GM06990 (cell line): ENCODE data around the gene STKLD1.

Experiments
- DNase-seq: peaks from one replicate; pipeline ENCODE4 v3.0.0-alpha.2; 2011; ENCODE audit not compliant: insufficient read length; ENCODE audit errors: extremely low read depth
- H3K27me3 ChIP-seq: replicated peaks from 2 replicates; pipeline ENCODE4 v1.6.0; 2011; ENCODE audit warnings: low read length; ENCODE audit not compliant: control insufficient read depth, insufficient read depth
- H3K36me3 ChIP-seq: 2 replicates; pipeline ENCODE4 v1.5.1; 2011; ENCODE audit warnings: low read length; ENCODE audit not compliant: control insufficient read depth, insufficient read depth
- H3K4me3 ChIP-seq: replicated peaks from 2 replicates; pipeline ENCODE4 v1.5.1; 2011; ENCODE audit warnings: low read depth, mild to moderate bottlenecking, control low read depth, low read length
- CTCF ChIP-seq: IDR thresholded peaks from 2 replicates; pipeline ENCODE4 v1.5.1; 2011; ENCODE audit warnings: low read length, control low read depth, mild to moderate bottlenecking, inconsistent platforms; ENCODE audit not compliant: insufficient read depth, poor library complexity, severe bottlenecking

STKLD1 gene

GRCh38 chr9:133351526-133351907 is 24.6 kb upstream of the STKLD1 start:
- no peak for DNase-seq
- Histone ChIP-seq H3K4me3 (no peak overlapping the region), H3K27me3 (no peaks in the 10 kb centered on the region), H3K36me3 (peaks cover 30% of the 10 kb centered on the region)
- TF ChIP-seq CTCF: no peak

DNA sequence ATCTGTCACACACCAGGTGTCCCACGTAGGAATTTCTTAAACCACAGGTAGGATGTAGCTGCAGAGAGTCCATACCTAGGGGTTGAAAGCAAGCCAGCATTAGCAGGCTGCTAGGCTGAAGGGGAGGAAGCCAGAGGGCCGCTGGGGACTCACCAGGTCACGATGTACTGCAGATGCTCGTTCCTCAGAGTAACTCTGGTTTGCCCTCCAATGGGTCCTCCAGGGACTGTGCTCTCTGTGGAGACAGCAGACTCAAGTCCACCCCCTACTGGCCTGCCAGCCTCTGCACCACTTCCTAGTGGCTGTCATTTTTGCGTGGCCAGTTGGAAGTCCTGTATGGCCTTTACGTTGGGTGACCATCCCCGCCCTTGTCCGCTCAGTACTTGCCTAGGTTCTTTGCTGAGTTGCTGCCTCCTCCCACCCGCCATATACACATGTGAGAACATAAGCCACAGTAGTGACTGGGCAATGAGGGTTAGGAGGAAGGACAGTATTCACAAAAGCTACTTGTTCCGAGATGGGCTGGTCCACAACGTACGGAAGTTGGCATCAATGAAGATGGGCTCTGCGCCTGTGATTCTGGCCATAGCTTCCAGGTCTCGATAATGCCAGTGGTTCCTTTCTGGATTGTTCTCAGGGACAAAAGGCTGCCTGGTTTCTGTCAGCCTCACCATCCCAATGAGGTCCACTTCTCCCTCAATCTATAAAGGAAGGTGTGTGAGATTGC is 24.1 kb upstream of the STKLD1 start:
- no peak for DNase-seq
- peak; percentile 70 for TF ChIP-seq CTCF
- H3K27me3 ChIP-seq: no peaks in the 10 kb centered on the region
- H3K4me3 ChIP-seq: no peak overlapping the region
- H3K36me3 ChIP-seq: peaks cover 30% of the 10 kb centered on the region

- no peak for DNase-seq
- TF ChIP-seq CTCF: no peak
- Histone ChIP-seq H3K27me3 (no peaks in the 10 kb centered on the region), H3K4me3 (no peak overlapping the region), H3K36me3 (peaks cover 30% of the 10 kb centered on the region)
These were observed 23.4 kb upstream of the STKLD1 start for GRCh38 chr9:133352635-133353340.

GRCh38 chr9:133353548-133353947 is 22.6 kb upstream of the STKLD1 start:
- TF ChIP-seq CTCF: no peak
- Histone ChIP-seq H3K36me3 (peaks cover 30% of the 10 kb centered on the region), H3K4me3 (no peak overlapping the region), H3K27me3 (no peaks in the 10 kb centered on the region)
- no peak for DNase-seq

DNA sequence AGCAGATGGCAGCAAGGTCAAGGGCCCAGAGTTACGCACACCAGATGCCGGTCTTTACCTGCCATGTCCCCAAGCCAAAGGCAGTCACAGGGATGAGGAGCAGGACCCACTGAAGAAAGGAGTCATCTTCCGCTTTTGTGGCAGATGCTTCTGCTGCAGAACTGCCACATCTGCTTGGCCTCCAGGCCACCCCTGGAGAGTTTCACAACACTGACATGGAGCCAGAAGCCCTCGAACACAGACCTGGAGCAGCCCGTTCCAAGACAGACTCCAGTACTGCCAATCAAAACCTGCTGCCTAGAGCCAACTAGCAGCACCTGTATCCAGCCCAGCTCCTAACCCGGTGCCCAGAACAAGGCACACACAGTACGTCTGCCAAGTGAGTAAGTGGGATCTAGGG is 21.4 kb upstream of the STKLD1 start:
- TF ChIP-seq CTCF: no peak
- no peak for DNase-seq
- Histone ChIP-seq H3K27me3 (no peaks in the 10 kb centered on the region), H3K36me3 (peaks cover 34% of the 10 kb centered on the region), H3K4me3 (no peak overlapping the region)

GRCh38 chr9:133355881-133356357 is 20.2 kb upstream of the STKLD1 start:
- Histone ChIP-seq H3K4me3 (peak overlapping the region; percentile 85), H3K27me3 (no peaks in the 10 kb centered on the region), H3K36me3 (peaks cover 29% of the 10 kb centered on the region)
- DNase-seq: no peak
- TF ChIP-seq CTCF: peak; percentile 21
